Stimulated activated naive CD8-positive, alpha-beta T cell treated with anti-CD3 and anti-CD28 coated beads, Interleukin-15, Interleukin-2, amounts not matched to agents 100 U/mL and 50 U/mL, for 24 hours (primary cell): ENCODE data around the gene PTPRCAP.

ENCODE experiments used
- ATAC-seq: fragments of 150-1000 bp; cut with Tn5 transposase; one replicate; pipeline ENCODE4 v1.10.0; 2021
- DNase-seq: peaks from one replicate; pipeline ENCODE4 v3.0.0; 2021

The PTPRCAP gene

DNA sequence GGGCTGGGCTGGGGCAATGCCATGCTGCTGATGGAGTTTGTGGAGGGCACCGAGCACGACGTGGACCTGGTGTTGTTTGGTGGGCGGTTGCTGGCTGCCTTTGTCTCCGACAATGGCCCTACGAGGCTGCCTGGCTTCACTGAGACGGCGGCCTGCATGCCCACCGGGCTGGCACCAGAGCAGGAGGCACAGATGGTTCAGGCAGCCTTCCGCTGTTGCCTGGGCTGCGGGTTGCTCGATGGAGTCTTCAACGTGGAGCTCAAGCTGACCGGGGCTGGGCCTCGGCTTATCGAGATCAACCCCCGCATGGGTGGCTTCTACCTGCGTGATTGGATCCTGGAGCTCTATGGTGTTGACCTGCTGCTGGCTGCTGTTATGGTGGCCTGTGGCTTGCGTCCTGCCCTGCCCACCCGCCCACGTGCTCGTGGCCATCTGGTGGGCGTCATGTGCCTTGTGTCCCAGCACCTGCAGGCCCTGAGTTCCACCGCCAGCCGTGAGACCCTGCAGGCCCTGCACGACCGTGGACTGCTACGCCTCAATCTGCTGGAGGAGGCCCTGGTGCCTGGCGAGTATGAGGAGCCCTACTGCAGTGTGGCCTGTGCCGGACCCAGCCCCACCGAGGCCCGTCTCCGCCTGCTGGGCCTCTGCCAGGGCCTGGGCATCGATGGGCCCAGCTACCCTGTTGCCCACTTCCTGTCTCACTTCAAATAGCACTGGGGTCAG is 13.4 kb downstream of the PTPRCAP start:
- no peak for ATAC-seq
- no peak for DNase-seq

DNA sequence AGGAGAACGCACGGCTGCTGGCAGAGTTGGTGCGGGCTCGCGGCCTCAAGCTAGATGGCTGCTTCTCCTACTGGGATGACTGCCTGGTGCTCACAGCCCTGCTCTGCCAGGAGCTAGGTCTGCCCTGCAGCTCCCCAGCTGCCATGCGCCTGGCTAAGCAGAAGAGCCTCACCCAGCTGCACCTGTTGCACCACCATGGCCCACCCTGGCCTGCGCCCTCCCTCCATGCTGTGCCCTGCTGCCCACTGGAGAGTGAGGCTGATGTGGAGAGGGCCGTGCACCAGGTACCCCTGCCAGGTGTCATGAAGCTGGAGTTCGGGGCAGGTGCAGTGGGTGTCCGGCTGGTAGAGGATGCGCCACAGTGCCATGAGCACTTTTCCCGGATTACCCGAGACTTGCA is 14.0 kb downstream of the PTPRCAP start:
- ATAC-seq (no peak), DNase-seq (no peak)

GRCh38 chr11:67422891-67423290 is 14.6 kb downstream of the PTPRCAP start:
- DNase-seq (no peak), ATAC-seq (no peak)

DNA sequence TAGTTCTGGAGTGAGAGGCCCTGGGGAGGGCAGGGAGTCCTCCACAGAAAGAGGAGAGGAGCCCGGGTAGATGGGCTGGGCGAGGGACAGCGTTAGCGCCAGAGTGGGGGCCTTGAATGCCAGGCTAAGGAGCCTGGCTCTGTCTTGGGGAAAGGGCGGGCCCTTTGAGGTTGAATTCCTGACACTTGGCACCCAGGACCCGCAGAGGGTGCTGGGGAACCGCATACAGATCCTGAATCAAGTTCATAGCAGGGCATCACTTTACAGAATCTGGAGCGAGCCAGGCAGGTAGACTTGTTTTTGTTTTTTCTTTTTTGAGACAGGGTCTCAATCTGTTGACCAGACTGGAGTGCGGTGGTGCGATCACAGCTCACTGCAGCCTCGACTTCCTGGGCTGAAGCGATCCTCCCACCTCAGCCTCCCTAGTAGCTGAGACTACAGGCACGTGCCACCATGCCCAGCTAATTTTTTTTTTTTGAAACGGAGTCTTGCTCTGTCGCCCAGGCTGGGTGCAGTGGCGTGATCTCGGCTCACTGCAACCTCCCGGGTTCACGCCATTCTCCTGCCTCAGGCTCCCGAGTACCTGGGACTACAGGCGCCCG is 16.0 kb downstream of the PTPRCAP start:
- no peak for ATAC-seq
- DNase-seq = no peak

DNA sequence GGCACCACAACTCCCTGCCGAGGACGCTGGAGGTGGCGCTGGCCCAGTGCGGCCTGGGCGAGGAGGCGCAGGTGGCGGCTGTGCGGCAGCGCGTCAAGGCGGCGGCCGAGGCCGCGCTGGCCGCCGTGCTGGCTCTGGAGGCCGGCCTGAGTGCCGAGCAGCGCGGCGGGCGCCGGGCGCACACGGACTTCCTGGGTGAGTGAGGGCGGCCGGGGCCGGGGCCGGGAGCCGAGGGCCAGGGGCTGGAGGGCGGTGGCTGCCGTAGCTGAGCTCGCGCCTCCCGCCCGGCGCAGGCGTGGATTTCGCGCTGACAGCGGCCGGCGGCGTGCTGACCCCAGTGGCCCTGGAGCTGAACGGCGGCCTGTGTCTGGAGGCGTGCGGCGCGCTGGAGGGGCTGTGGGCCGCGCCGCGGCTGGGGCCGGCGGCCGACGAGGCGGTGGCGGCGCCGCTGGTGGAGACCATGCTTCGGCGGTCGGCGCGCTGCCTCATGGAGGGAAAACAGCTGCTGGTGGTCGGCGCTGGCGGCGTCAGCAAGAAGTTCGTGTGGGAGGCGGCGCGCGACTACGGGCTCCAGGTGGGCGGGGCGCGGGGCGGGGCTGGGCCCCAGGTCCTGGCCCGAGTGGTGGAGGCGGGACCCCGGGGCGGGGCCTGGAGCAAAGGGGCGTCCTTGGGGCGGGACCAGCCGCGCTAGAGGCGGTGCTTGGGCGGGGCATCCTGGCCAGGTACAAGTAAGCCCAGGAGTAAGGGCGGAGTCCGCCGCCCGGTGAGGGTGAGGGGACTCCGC is 16.6 kb downstream of the PTPRCAP start:
- DNase-seq = peak; percentile 100
- ATAC-seq = peak; percentile 91

- ATAC-seq = no peak
- DNase-seq = peak; percentile 17
Measured at GRCh38 chr11:67420147-67420645, 17.3 kb downstream of the PTPRCAP start.

DNA sequence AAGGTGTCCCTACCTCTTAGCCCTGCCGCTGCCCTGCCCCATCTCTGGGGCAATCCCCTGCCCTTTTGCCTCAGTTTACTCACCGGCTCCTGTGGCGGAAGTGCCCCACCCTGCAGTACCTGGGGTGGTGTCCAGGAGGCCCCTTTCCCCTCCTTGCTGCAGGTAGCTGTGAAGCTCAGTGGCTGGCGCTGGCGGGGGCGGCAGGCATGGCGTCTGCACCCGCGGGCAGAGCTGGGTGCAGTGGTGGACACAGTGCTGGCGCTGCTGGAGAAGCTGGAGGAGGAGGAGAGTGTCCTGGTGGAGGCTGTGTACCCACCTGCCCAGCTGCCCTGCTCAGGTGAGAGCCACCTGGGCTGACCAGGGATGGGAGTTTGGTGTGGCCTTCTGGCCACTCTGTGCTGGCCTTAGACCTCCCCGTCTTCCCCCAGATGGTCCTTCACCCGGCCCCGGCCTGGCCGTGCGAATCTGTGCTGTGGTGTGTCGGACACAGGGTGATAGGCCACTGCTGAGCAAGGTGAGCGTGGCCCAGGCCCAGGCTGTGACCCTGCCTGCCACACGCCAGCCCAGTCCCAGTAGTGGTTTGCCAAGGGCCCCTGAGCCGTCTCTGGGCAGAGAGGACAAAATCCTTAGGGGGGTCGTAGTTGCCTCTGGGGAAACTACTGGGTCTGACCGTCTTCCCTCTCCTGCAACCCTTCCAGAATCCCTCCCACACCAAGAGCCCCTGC is 18.0 kb downstream of the PTPRCAP start:
- peak; percentile 39 for DNase-seq
- no peak for ATAC-seq

- DNase-seq (peak; percentile 55), ATAC-seq (no peak)
Measured at GRCh38 chr11:67418476-67419281, 18.8 kb downstream of the PTPRCAP start.

DNA sequence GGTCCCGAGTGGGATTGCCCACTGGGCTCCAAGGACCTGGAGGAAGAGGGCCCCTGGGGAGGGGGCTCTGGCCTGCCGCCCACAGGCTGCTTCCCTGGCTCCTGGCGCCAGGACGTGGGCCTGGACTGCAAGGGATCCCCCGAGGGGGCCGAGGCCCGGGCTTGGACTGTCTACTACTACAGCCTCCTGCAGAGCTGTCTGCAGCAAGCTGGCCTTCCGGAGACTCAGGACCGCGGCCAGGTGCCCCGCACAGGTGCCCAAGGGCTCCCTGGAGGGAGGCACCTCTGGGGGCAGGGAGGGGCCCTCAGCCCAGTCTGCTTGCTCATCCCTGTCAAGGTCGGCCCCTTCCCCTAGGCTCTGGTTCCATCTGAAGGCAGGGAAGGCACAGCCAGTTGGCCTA is 20.1 kb downstream of the PTPRCAP start:
- ATAC-seq (no peak), DNase-seq (no peak)

- DNase-seq (peak; percentile 62), ATAC-seq (no peak)
Measured at GRCh38 chr11:67416416-67417335, 20.8 kb downstream of the PTPRCAP start.

GRCh38 chr11:67415501-67416304 is 21.8 kb downstream of the PTPRCAP start, which contains the start of gene CARNS1:
CARNS1 (plus strand) TSS chr11:67415678; CDS start chr11:67416200, 522 bp downstream.
- no peak for ATAC-seq

DNA sequence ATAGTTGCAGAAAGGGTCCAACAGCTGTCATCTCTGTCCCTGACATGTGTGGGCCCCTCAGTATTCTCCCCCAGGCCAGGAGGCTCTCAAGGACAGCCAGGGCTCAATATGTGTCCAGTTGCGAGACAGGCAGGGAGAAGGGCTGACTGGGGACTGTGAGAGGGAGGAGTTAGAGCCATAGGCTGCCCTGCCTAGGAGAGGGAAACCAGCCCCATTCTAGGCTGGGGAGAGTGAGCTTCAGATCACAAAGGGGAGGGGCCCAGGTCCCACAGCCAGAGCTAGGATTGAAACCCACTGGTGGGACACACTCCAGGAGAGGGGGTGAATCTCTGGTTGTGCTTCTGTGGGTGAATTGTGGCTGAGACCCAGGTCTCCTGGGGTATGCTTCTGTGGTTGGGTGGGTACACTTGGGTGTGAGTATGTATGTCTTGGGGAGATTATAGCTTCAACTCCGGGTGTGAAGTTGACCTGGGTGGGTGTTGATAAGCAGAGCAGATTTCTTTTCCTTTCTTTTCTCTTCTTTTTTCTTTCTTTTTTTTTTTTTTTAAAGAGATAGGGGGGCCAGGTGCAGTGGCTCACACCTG is 24.1 kb downstream of the PTPRCAP start:
- ATAC-seq (no peak), DNase-seq (no peak)

More at GRCh38 chr11:67415501-67416304, 21.8 kb downstream of the PTPRCAP start, which contains the start of gene CARNS1:
- peak; percentile 30 for DNase-seq

- DNase-seq (no peak), ATAC-seq (no peak)
Measured at GRCh38 chr11:67412495-67413179, 24.8 kb downstream of the PTPRCAP start.

DNA sequence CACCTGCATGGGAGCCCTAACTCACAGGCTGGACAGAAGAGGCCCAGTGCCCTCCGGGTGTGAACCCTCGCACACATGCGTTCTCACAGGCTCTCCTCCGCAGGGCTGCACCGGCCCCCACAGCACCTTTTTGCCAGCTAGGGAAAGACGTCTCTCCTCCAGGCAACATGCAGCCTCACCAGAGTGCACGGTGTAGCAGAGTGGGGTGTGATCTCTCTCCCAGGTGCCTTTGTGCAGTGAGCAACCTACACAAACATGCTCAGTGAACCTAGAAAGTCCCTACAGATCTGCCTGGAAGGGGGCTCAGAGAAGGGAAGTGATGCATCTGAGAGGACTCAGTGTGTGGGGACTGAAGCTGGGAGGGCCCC is 25.7 kb downstream of the PTPRCAP start:
- peak; percentile 27 for DNase-seq
- ATAC-seq = no peak

DNA sequence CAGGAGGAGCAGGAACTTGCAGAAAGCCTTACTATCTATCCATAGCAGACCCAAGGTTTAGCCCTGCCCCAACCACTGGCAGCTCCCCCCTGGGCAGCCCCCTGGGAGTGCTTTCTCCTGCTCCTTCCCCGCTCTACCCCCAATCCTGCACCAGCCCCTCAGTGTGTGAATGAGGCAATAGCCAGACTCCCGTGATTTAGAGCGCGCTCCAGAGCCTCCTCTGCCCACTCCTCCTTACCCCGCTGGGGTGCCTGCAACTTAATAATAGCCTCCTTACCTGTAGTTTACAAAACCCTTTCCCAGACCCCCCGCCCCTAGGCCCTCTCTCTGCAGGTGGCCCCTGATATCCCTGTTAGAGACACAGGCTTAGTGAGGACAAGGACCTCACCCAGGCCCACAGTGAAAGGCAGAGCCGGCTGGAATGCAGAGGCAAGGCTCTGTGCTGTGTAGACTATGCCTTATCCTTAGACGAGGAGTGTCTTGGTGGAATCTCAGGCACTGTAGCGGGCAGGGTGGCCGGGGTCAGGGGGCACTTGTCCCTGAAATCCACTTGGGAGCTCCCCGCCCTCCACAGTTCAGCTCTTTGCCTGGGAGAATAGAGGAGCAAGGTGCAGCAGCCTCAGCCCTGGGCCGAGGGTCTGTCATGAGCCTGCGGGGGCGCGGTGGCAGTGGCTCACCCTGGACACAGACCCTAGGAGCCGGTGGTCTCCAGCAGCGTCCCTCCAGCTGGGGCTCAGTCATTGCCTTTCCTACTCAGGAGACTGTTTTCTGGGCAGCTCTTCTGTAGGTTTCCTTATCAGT is 26.3 kb downstream of the PTPRCAP start:
- ATAC-seq (no peak), DNase-seq (no peak)

GRCh38 chr11:67410369-67410831 is 27.1 kb downstream of the PTPRCAP start:
- no peak for ATAC-seq
- DNase-seq = no peak

GRCh38 chr11:67409781-67410368 is 27.6 kb downstream of the PTPRCAP start:
- DNase-seq = peak; percentile 46
- ATAC-seq = no peak
